Hematopoietic multipotent progenitor cell treated with erythropoietin and hydrocortisone succinate and interleukin-3 and kit ligand, for 17 days (in vitro differentiated cells): ENCODE results near the gene OR10G8.
"Not testable (repeated sequence)": the region's sequence is repeated elsewhere in the genome, so short reads cannot be mapped to it uniquely, and the experiment has no call there.

Experiments
- DNase-seq: peaks from one replicate; pipeline ENCODE4 v3.0.0-alpha.2; 2015; ENCODE audit warnings: low spot score

The OR10G8 gene, protein sequence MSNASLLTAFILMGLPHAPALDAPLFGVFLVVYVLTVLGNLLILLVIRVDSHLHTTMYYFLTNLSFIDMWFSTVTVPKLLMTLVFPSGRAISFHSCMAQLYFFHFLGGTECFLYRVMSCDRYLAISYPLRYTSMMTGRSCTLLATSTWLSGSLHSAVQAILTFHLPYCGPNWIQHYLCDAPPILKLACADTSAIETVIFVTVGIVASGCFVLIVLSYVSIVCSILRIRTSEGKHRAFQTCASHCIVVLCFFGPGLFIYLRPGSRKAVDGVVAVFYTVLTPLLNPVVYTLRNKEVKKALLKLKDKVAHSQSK

GRCh38 chr11:124026498-124026897 lies at the start of gene OR10G8:
OR10G8 (plus strand) TSS chr11:124026798; CDS start chr11:124029623, 2,825 bp downstream.
- DNase-seq = no peak

- no peak for DNase-seq
These were observed 48.8 kb upstream of the OR10G8 start, which contains the start of gene OR10S1 for GRCh38 chr11:123977731-123978347. OR10S1 (minus strand) TSS chr11:123977781; CDS start chr11:123977664, 117 bp downstream.

GRCh38 chr11:123979311-123979710 lies 47.3 kb upstream of the OR10G8 start:
- no peak for DNase-seq

GRCh38 chr11:123995119-123995518 lies 31.5 kb upstream of the OR10G8 start, which contains the start of gene OR10G6:
OR10G6 (minus strand) TSS chr11:123995161; CDS start chr11:123995161, 0 bp downstream.
- DNase-seq = no peak

- DNase-seq = no peak
These were observed 13.9 kb upstream of the OR10G8 start, which contains the start of gene OR10G4 for GRCh38 chr11:124012697-124013096. OR10G4 (plus strand) TSS chr11:124012997; CDS start chr11:124015575, 2,578 bp downstream.

- not testable (repeated sequence) for DNase-seq
These were observed 10.8 kb upstream of the OR10G8 start for GRCh38 chr11:124015837-124016236.

- DNase-seq = no peak
These were observed 10.1 kb downstream of the OR10G8 start for GRCh38 chr11:124036666-124037065.

GRCh38 chr11:124039557-124039956 lies 13.0 kb downstream of the OR10G8 start:
- DNase-seq = no peak

DNA sequence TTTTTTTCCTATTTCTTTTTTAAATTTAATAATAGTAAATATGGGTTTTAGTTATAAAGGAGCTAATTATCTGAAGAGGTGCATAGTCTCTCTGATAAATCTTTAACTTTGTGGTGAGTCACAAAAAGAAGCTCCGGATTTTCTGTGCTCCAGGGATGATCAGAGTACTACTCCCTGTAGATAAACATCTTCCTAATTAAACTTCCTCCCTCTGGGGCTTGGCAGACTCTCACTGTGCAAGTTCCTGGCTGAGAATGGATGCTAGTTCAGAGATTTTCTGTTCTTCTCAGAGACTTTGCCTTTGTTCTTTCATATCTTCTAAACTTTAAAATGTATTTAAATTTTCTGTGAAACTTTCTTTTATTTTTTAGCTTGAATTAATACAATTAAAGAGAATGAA lies 14.7 kb downstream of the OR10G8 start, which contains the start of gene OR10G7:
OR10G7 (minus strand) TSS at position 72 of the 400 bp plus-strand sequence. CDS start 2,324 bp downstream, outside the sequence.
- DNase-seq = no peak

DNA sequence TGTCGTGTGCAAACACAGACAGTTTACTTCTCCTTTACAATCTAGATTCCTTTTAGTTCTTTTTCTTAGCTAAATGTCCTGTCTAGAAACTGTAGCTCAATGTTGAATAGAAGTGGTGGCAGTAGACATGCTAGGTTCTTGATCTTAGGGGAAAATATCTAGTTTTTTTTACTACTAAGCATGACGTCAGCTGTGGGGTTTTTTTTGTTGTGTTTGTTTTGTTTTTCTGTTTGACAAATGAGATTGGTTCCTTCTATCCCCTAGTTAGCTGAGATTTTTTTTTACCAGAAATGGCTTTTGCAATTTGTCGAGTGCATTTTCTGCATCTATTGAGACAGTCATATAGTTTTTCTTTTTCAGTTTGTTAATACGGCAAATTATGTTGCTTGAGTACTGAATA lies 16.8 kb downstream of the OR10G8 start:
- no peak for DNase-seq

- no peak for DNase-seq
These were observed 24.1 kb downstream of the OR10G8 start for GRCh38 chr11:124050748-124051147.

DNA sequence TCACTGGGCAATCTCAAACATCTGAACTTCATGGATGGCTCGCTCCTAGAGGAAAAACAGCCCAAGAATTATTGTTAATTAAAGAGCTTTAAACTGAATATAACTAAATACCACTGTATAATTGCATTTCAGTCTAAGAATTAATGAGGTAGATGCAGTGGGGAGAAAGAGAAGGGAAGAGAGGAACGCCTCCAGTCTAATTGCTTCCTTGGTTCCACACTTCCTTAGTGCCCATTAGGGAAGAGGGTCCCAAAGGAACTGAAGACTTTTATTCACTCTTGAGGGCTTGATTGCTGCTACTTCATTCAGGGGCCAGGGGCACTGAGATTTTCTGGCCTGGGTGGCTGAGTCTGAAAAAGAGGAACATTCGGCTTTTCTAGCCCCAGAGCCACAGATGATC lies 26.4 kb downstream of the OR10G8 start:
- DNase-seq = no peak

DNA sequence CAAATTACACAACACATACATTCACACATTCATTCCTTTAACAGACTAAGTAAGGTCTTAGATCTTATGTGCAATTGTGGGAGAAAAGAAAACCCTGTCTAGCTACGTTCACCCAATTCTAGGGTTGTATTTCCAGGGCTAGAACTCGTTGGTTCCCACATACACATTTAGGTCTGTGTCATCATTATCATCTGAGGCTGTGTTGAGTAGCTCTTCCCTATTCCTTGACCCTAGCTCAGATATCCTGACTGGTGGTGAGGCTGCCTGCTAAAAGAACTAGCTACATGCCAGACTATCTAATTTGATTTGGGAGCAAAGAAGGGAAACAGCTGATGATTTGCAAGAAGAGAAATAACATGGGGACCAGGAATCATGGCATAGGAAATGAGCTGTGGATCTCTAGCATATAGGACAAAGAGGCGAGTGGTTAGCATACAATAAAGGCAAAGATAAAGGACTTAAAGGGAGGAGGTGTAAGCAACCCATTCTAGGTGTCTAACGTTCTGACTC lies 42.1 kb downstream of the OR10G8 start:
- no peak for DNase-seq

DNA sequence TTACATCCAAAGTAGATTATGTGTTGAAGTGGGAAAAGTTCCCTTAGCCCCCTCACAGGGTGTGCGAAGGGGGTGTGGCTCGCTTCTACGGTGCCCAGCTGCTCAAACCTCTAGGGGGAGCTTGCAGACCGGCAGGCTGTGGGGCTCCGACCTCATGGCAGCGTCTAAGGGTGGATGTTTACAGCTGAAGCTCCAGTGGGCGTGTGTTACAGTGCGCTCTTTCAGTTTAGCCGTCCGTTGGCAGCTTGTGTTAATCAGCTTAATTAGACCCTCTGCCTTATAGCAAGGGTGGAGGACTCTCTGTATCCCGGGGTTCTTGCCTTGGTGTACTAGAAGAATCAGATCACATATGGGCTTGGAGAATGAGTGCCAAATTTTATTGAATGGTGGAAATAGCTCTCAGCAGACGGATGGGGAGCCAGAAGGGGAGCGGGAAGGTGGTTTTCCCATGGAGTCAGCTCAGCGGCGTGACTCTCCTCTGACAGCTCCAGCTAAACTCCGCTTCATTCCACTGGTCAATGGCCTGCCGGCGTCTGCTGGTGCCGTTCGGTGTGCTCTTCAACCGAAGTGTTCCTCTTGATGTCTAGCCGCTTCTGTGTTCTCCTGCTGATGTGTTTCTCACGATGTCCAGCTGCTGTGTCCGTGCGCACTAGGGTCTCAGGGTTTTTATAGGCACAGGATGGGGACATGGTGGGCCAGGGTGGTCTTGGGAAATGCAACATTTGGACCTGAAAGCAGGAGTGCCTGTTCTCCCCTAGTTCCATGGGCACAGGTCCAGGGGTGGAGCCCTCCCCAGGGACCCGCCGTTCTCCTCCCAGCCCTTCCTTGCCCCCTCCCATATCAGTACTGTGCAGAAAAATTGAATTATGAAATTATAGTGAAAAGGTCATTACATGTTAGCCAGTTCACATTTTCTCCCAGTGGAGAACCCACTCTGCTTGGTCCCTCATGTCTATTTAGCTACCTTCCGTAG lies 43.1 kb downstream of the OR10G8 start:
- peak; percentile 85 for DNase-seq

DNA sequence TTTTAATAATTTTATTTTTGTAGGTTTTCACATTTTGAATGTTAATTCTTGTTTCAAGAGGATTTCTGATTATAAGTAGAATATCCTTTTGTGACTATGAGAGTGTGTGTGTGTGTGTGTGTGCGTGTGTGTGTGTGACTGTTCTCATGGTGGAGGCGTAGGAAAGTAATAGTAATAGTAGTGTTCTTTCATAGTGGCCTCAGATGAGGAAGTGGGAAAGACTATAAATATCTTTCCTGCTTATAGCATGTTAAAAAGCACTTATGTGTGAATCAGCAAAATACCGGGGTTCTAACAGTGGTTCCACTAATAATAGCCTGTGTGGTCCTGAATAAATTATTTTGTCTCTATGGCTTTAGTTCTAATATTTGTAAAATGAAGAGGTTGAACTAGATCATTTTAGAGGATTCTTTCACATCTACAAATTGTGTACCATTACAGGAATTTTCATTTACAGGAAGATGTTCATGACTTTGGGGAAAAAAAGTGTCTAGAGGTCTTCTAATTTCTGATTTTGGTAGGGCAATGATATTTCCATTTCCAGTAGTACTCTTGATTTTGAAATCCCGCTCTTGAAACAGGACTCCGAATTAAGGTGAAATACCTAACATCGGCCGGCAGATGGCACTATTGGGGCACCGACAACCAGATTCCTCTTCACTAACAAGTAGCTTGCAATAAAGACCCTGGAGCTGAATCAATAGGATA lies 44.5 kb downstream of the OR10G8 start:
- DNase-seq = peak; percentile 86

GRCh38 chr11:124071623-124071948 lies 45.0 kb downstream of the OR10G8 start:
- DNase-seq = no peak

DNA sequence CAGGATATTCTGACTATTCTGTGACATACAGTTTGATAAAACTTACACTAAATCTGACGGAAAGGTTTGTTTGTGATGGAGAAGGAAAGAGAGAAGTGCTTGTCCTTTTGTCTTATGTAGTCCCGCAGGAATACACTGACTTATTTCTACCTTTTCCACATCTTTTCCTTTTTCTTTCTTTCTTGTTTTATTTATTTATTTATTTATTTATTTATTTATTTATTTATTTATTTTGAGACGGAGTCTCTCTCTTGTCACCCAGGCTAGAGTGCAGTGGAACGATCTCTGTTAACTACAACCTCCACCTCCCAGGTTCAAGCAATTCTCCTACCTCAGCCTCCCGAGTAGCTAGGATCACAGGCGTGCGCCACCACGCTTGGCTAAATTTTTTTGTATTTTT lies 45.5 kb downstream of the OR10G8 start:
- DNase-seq = no peak

- no peak for DNase-seq
These were observed 48.0 kb downstream of the OR10G8 start for GRCh38 chr11:124074554-124074953.

DNA sequence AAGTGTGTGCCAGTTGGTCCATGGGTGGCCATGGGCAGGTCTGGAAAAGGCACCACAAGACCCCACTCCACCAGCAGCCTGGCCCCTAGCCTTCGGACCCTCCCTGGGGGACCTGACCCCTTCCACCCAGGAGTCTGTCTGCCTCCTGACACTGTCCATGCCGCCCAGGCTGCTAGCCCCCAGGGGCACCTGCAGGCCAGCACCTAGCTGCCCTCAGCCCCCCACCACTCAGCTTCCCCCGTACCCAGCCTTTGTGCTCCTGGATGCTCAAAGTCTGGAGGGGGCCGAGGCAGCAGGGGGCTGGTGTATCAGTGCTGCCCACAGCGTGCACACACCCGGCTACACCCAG lies 48.9 kb downstream of the OR10G8 start:
- DNase-seq = no peak

GRCh38 chr11:124075841-124076651 lies 49.4 kb downstream of the OR10G8 start:
- peak; percentile 45 for DNase-seq

DNA sequence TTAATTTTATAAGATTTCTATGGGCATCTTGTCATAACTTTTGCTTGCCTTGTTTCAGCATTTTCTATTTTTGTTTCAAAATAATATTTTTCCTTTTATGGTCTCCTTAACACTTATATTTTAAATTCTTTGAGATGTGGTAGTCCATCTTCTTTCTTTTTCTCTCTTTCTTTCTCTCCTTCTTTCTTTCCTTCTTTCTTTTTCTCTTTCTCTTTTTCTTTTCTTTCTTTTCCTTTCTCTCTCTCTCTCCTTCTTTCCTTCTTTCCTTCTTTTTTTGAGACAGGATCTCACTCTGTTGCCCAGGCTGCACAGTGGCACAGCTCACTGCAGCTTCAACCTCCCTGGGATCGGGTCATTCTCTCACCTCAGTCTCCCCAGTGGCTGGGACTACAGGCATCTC lies 50.7 kb downstream of the OR10G8 start:
- DNase-seq = no peak
